Breast epithelium (tissue), 3 donors: Measurements from ENCODE around the gene MGAT3.

Source experiments
- POLR2A ChIP-seq: fragments of 450-650 bp; IDR thresholded peaks from one replicate; pipeline ENCODE4 v1.6.1; 2016; ENCODE audit warnings: antibody characterized with exemption, mild to moderate bottlenecking, moderate library complexity
- POLR2AphosphoS5 ChIP-seq, 3 donors: sonication (generic); formaldehyde crosslinking; IDR thresholded peaks; one replicate each; pipeline ENCODE4 v1.6.1; 2017; ENCODE audit warnings: antibody characterized with exemption in 3 of 3
- TF ChIP-seq, protein P1 (sequence below), 3 donors: fragments of 450-650 bp; IDR thresholded peaks; one replicate each; pipeline ENCODE4 v1.5.1; 2016 to 2017; ENCODE audit warnings: antibody characterized with exemption in 3 of 3, mild to moderate bottlenecking in 3 of 3, moderate library complexity in 3 of 3

DNA sequence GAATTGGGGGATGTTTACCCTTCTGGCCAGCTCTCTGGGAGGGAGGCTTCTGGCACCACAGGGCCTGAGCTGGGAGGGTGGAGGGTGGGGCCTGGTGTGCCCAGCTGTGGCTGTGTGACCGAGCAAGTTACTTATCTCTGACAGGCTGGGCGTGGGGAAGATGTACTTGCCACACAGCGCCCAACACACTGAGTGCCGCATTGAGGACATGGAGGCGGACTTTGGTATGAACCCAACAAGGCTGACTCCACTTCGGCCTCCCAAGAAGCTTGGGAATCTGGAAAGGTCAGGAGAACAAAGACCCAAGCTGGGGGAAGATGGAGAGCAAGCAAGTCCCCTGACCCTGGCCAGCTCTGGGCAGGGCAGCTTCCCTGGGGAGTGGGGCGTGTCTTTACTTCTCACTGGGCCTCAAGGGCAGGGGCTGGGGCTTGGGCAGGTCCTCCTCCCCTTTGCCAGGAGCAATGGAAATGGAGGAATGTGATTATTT lies 2.4 kb upstream of the MGAT3 start:
- TF ChIP-seq, protein P1, sequence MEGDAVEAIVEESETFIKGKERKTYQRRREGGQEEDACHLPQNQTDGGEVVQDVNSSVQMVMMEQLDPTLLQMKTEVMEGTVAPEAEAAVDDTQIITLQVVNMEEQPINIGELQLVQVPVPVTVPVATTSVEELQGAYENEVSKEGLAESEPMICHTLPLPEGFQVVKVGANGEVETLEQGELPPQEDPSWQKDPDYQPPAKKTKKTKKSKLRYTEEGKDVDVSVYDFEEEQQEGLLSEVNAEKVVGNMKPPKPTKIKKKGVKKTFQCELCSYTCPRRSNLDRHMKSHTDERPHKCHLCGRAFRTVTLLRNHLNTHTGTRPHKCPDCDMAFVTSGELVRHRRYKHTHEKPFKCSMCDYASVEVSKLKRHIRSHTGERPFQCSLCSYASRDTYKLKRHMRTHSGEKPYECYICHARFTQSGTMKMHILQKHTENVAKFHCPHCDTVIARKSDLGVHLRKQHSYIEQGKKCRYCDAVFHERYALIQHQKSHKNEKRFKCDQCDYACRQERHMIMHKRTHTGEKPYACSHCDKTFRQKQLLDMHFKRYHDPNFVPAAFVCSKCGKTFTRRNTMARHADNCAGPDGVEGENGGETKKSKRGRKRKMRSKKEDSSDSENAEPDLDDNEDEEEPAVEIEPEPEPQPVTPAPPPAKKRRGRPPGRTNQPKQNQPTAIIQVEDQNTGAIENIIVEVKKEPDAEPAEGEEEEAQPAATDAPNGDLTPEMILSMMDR (IDR thresholded peaks at IDR 0.05), result no peak
- TF ChIP-seq POLR2A, result no peak
- no peak for TF ChIP-seq POLR2AphosphoS5 (IDR thresholded peaks at IDR 0.05)
